ENCODE results near the gene HOXA3.

DNA sequence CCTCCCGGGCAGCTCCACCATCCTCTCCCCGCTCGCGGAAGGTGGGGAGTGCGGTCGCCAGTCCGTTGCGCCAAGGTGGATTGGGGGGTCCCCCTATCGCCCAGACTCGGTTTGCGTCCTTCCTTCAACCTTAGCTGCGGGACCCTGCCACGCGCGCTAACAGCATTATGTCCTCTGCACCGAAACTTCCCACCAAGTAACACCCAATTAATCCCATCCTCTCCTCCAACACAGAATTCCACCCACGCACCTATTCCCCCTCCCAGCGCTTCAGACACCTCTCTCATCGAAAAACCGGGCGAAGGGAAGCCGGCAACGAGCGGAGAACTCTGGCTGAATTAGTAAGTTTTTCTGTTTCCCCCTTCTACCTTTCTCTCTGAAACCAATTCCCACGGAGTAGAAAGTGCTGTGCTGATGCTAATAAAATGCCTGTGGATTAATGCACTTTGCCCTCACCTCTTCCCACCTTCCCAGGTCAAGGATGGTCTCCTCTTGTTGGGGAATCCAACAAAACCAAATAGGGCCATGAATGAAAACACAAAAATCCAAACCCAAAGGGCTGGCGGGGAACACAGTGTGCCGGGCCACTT lies 947 bp downstream of the HOXA3 start:
- peak; percentile 33 for TF ChIP-seq EZH2 (IDR thresholded peaks at IDR 0.05; ENCODE audit: borderline replicate concordance)
- TF ChIP-seq CTCF (IDR thresholded peaks at IDR 0.05; ENCODE audit: poor library complexity), result no peak
- TF ChIP-seq EZH2phosphoT487 (IDR thresholded peaks at IDR 0.05; ENCODE audit: low read depth, severe bottlenecking, unreplicated experiment), result no peak

Data from hepatocyte (in vitro differentiated cells).